Loucy (cell line): ENCODE data around the gene SART1.

Experiments used
- H2AFZ ChIP-seq: fragments of 200-600 bp; sonication (generic); 2 replicates; pipeline ENCODE4 v1.6.0; 2016; ENCODE audit warnings: antibody characterized with exemption, mild to moderate bottlenecking, low read length, moderate library complexity
- H3F3A ChIP-seq: fragments of 200-600 bp; 2 replicates; pipeline ENCODE4 v1.6.0; 2016; ENCODE audit warnings: antibody characterized with exemption, low read depth, mild to moderate bottlenecking
- H3K27me3 ChIP-seq: fragments of 200-600 bp; sonication (generic); 2 replicates; pipeline ENCODE4 v1.6.1; 2014; ENCODE audit warnings: low read length, mild to moderate bottlenecking; ENCODE audit not compliant: insufficient read depth, poor library complexity, severe bottlenecking
- H3K36me3 ChIP-seq: fragments of 200-600 bp; sonication (generic); 2 replicates; pipeline ENCODE4 v1.6.1; 2016; ENCODE audit warnings: low read length; ENCODE audit not compliant: insufficient read depth
- H3K4me1 ChIP-seq: fragments of 200-600 bp; sonication (generic); 2 replicates; pipeline ENCODE4 v1.5.1; 2014; ENCODE audit warnings: low read length, mild to moderate bottlenecking; ENCODE audit not compliant: insufficient read depth, poor library complexity, severe bottlenecking
- H3K4me2 ChIP-seq: fragments of 200-600 bp; sonication (generic); 2 replicates; pipeline ENCODE4 v1.6.0; 2014; ENCODE audit warnings: antibody characterized with exemption, low read length, low read depth, mild to moderate bottlenecking; ENCODE audit not compliant: poor library complexity, severe bottlenecking
- H3K4me3 ChIP-seq: fragments of 200-600 bp; sonication (generic); 2 replicates; pipeline ENCODE4 v1.5.1; 2014; ENCODE audit warnings: low read length, mild to moderate bottlenecking, mixed read lengths; ENCODE audit not compliant: poor library complexity, severe bottlenecking
- H3K79me2 ChIP-seq: fragments of 200-600 bp; sonication (generic); 2 replicates; pipeline ENCODE4 v1.6.1; 2014; ENCODE audit warnings: low read length; ENCODE audit not compliant: insufficient read depth
- H3K9ac ChIP-seq: fragments of 200-600 bp; sonication (generic); 2 replicates; pipeline ENCODE4 v1.6.0; 2014; ENCODE audit warnings: mild to moderate bottlenecking, low read depth, low read length, moderate library complexity; ENCODE audit not compliant: poor library complexity, severe bottlenecking
- H3K9me2 ChIP-seq: fragments of 200-600 bp; sonication (generic); replicated peaks from 2 replicates; pipeline ENCODE4 v1.6.1; 2016; ENCODE audit warnings: low read depth, low read length, mixed read lengths
- H3K9me3 ChIP-seq: fragments of 200-600 bp; sonication (generic); 2 replicates; pipeline ENCODE4 v1.6.1; 2014; ENCODE audit warnings: mild to moderate bottlenecking, antibody characterized with exemption, low read length, low read depth; ENCODE audit not compliant: insufficient read depth
- H4K20me1 ChIP-seq: fragments of 200-600 bp; sonication (generic); 2 replicates; pipeline ENCODE4 v1.6.0; 2014; ENCODE audit warnings: antibody characterized with exemption, low read length, mild to moderate bottlenecking; ENCODE audit not compliant: insufficient read depth, poor library complexity, severe bottlenecking
- EZH2phosphoT487 ChIP-seq: fragments of 200-600 bp; IDR thresholded peaks from 2 replicates; pipeline ENCODE4 v1.6.1; 2018; ENCODE audit warnings: antibody characterized with exemption, mild to moderate bottlenecking, moderate library complexity, borderline replicate concordance
- TF ChIP-seq, protein P1 (sequence below): fragments of 200-600 bp; sonication (generic); conservative IDR thresholded peaks from 2 replicates; pipeline ENCODE4 v1.5.1; 2014; ENCODE audit warnings: mild to moderate bottlenecking, antibody characterized with exemption, low read length

The SART1 gene

DNA sequence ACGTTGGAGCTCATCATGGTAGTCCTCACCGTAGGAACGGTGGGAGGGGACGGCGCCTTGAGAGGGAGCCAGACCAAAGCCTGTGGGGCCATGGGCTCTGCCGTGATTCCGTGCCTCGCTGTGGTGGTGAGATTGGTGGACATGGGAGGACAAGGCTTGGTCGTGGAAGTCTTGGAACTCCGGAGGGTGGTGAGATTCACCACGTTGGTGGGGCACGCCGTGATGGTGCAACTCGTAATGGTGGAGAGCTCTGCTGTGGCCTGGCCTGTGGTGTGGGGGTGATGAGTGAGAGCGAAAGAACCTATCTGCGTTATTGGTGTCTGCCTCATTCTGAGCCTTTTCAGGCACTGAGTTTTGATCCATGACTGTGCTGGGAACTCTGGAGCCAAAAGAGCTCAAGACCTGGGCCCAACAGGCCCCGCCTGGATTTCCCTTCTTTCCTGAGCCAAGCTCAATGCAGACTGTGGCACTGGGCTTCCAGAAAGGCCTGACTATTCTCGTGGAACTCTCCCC lies 64.5 kb downstream of the SART1 start, which contains the start of gene CATSPER1:
Gene CATSPER1 (minus strand): TSS at position 463 of the 513 bp plus-strand sequence. CDS start 100 bp downstream, at position 363.
- Histone ChIP-seq H3K4me2 (no peak within 1 kb of the TSS), H3K27me3 (no peaks in the 10 kb centered on the region), H3F3A (no peaks in the 10 kb centered on the region), H4K20me1 (no peaks in the 10 kb centered on the region), H3K9me2 (no peaks in the 10 kb centered on the region), H3K4me3 (no peak within 1 kb of the TSS), H3K4me1 (peaks cover 14% of the 10 kb centered on the region), H3K79me2 (no peaks in the 10 kb centered on the region), H3K36me3 (no peaks in the 10 kb centered on the region), H2AFZ (no peak within 1 kb of the TSS), H3K9me3 (no peaks in the 10 kb centered on the region), H3K9ac (no peak within 1 kb of the TSS)
- TF ChIP-seq EZH2phosphoT487 = no peak
- TF ChIP-seq, protein P1, sequence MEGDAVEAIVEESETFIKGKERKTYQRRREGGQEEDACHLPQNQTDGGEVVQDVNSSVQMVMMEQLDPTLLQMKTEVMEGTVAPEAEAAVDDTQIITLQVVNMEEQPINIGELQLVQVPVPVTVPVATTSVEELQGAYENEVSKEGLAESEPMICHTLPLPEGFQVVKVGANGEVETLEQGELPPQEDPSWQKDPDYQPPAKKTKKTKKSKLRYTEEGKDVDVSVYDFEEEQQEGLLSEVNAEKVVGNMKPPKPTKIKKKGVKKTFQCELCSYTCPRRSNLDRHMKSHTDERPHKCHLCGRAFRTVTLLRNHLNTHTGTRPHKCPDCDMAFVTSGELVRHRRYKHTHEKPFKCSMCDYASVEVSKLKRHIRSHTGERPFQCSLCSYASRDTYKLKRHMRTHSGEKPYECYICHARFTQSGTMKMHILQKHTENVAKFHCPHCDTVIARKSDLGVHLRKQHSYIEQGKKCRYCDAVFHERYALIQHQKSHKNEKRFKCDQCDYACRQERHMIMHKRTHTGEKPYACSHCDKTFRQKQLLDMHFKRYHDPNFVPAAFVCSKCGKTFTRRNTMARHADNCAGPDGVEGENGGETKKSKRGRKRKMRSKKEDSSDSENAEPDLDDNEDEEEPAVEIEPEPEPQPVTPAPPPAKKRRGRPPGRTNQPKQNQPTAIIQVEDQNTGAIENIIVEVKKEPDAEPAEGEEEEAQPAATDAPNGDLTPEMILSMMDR = no peak
